CD14-positive monocyte (primary cell): Measurements from ENCODE around the gene WEE2. TPM values are rescaled to one million over a fixed set of nuclear protein-coding genes. Genes with fewer than 3 reads are reported as not detected.

Experiments
- DNase-seq, 3 donors: peaks; one replicate each; pipeline ENCODE4 v3.0.0-alpha.2; 2011 to 2022
- H2AFZ ChIP-seq: 2 replicates; pipeline ENCODE4 v1.6.0; 2012; ENCODE audit warnings: mild to moderate bottlenecking, low read depth, low read length, inconsistent platforms; ENCODE audit not compliant: insufficient read depth, poor library complexity, severe bottlenecking
- H3K27ac ChIP-seq, 2 donors: 1 replicate in 1 of 2; 2 replicates in 1 of 2; pipeline ENCODE4 v1.5.1; 2012 to 2013; ENCODE audit warnings: low read length in 2 of 2, control low read depth in 1 of 2, inconsistent platforms in 1 of 2, low read depth in 1 of 2, mild to moderate bottlenecking in 1 of 2
- H3K27me3 ChIP-seq, 2 donors: one replicate each; pipeline versions ENCODE4 v1.6.0 to v1.6.1; 2011 to 2013; ENCODE audit warnings: low read length in 2 of 2; ENCODE audit not compliant: control insufficient read depth in 2 of 2, insufficient read depth in 2 of 2
- H3K36me3 ChIP-seq, 2 donors: replicated peaks in 1 of 2; 1 replicate in 1 of 2; 2 replicates in 1 of 2; pipeline versions ENCODE4 v1.5.1 to v1.6.1; 2012 to 2013; ENCODE audit warnings: low read length in 2 of 2, control low read depth in 1 of 2, inconsistent platforms in 1 of 2, mild to moderate bottlenecking in 1 of 2; ENCODE audit not compliant: insufficient read depth in 2 of 2, control insufficient read depth in 1 of 2
- H3K4me1 ChIP-seq, 2 donors: 1 replicate in 1 of 2; 2 replicates in 1 of 2; pipeline versions ENCODE4 v1.5.1 to v1.6.1; 2012 to 2013; ENCODE audit warnings: low read length in 2 of 2, control low read depth in 1 of 2, inconsistent platforms in 1 of 2, mild to moderate bottlenecking in 1 of 2, moderate library complexity in 1 of 2; ENCODE audit not compliant: insufficient read depth in 2 of 2, control insufficient read depth in 1 of 2
- H3K4me2 ChIP-seq: replicated peaks from 2 replicates; pipeline ENCODE3; 2012; ENCODE audit warnings: low read length, moderate library complexity, mild to moderate bottlenecking; ENCODE audit not compliant: poor library complexity, severe bottlenecking; ENCODE audit errors: extremely low read depth
- H3K4me3 ChIP-seq, 3 experiments: fragments of 200-600 bp in 1 of 3; sonication (generic) in 1 of 3; replicated peaks in 1 of 3; 1 replicate in 2 of 3; 2 replicates in 1 of 3; pipeline ENCODE4 v1.5.1; 2011 to 2013; ENCODE audit warnings: low read length in 3 of 3, mild to moderate bottlenecking in 3 of 3, control low read depth in 2 of 3, low read depth in 2 of 3, inconsistent platforms in 1 of 3, moderate library complexity in 1 of 3
- H3K79me2 ChIP-seq: 2 replicates; pipeline ENCODE4 v1.6.0; 2012; ENCODE audit warnings: mild to moderate bottlenecking, control low read depth, inconsistent platforms, low read length, moderate library complexity; ENCODE audit not compliant: insufficient read depth
- H3K9ac ChIP-seq: 2 replicates; pipeline ENCODE4 v1.6.0; 2017; ENCODE audit warnings: low read length, mild to moderate bottlenecking; ENCODE audit not compliant: insufficient read depth, poor library complexity, severe bottlenecking
- H3K9me3 ChIP-seq, 2 donors: replicated peaks in 1 of 2; 1 replicate in 1 of 2; 2 replicates in 1 of 2; pipeline versions ENCODE4 v1.5.1 to v1.6.1; 2012 to 2013; ENCODE audit warnings: low read length in 2 of 2, control low read depth in 1 of 2; ENCODE audit not compliant: control insufficient read depth in 1 of 2, insufficient read depth in 1 of 2
- H4K20me1 ChIP-seq: 2 replicates; pipeline ENCODE4 v1.6.0; 2012; ENCODE audit warnings: mild to moderate bottlenecking, low read length, control low read depth, moderate library complexity; ENCODE audit not compliant: insufficient read depth
- H3K27ac Mint-ChIP-seq, 7 donors: one replicate each; pipeline ENCODE4 v1.8.0; 2020; ENCODE audit warnings: mild to moderate bottlenecking in 7 of 7, mixed read lengths in 7 of 7, moderate library complexity in 6 of 7, inconsistent platforms in 2 of 7
- H3K27me3 Mint-ChIP-seq, 3 donors: one replicate each; pipeline ENCODE4 v1.8.0; 2021 to 2022; ENCODE audit warnings: low read depth in 3 of 3, mild to moderate bottlenecking in 3 of 3, mixed read lengths in 3 of 3, moderate library complexity in 3 of 3, inconsistent platforms in 1 of 3
- H3K36me3 Mint-ChIP-seq, 2 donors: one replicate each; pipeline ENCODE4 v1.8.0; 2020; ENCODE audit warnings: mixed read lengths in 2 of 2, inconsistent platforms in 1 of 2, mild to moderate bottlenecking in 1 of 2
- H3K4me1 Mint-ChIP-seq: one replicate; pipeline ENCODE4 v1.8.0; 2020; ENCODE audit warnings: mild to moderate bottlenecking, mixed read lengths
- H3K4me3 Mint-ChIP-seq, 2 donors: one replicate each; pipeline ENCODE4 v1.8.0; 2020; ENCODE audit warnings: mild to moderate bottlenecking in 2 of 2, mixed read lengths in 2 of 2, moderate library complexity in 1 of 2
- H3K9me3 Mint-ChIP-seq, 7 donors: one replicate each; pipeline ENCODE4 v1.8.0; 2020 to 2022; ENCODE audit warnings: mixed read lengths in 7 of 7, mild to moderate bottlenecking in 6 of 7, moderate library complexity in 6 of 7, inconsistent platforms in 2 of 7
- WGBS: methylation state at CpG from one replicate; pipeline ENCODE4 v1.1.5; 2013; ENCODE audit warnings: missing lambda C conversion rate; ENCODE audit not compliant: insufficient coverage; 5-methylcytosine and 5-hydroxymethylcytosine counted together
- intact Hi-C, 2 donors: fragments of 100-400 bp; cut with micrococcal nuclease; formaldehyde crosslinking; loops; one replicate each; pipeline versions ENCODE4 v1.15.0 to v1.15.1; 2023
- polyA plus RNA-seq, 3 donors: library from polyadenylated mRNA; depleted of rRNA in 1 of 3; unstranded in 2 of 3; stranded (reverse) in 1 of 3; fragments of 300-500 nt in 2 of 3; fragments of >200 nt in 1 of 3; fragmentation: Illumina TruSeq in 2 of 3; gene quantifications; 1 replicate in 2 of 3; 2 replicates in 1 of 3; pipeline ENCODE4 v1.2.3, GENCODE V29; 2012 to 2021
- TF ChIP-seq, protein P1 (sequence below): fragments of 200-600 bp; IDR thresholded peaks from one replicate; pipeline ENCODE4 v1.8.0; 2022; ENCODE audit warnings: antibody characterized with exemption, mild to moderate bottlenecking

WEE2 gene
- polyA plus RNA-seq, 3 donors: not detected

DNA sequence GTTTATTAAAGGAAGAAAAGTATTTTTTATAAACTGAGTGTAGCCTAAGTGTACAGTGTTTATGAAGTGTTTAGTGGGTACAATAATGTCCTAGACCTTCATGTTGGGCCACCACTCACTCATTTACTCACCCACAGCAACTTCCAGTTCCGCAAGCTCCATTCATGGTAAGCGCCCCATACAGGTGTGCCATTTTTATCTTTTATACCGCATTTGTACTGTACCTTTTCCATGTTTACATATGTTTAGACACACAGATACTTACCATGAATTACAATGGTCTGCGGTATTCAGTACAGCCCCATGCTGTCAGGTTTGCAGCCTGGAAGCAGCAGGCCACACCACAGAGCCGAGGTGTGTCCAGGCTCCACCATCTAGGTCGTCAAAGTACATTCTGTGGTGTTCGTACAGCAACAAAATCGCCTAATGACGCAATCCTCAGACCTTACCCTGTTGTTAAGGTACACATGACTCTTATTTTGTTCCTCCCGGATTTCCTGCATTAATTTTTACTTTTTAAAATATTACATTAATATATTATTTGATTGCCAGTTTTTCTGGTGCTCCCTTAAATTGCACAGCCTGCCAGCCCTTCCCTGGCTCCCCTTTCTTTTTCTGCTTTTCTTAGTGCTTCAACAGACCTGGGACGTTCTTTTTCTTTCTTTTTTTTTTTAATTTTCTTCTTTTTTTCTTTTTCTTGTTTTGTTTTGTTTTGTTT lies 29.1 kb downstream of the WEE2 start:
- no peaks in the 10 kb centered on the region for H3K27me3 Mint-ChIP-seq
- peak overlapping the region; percentile 88 for H3K4me2 ChIP-seq
- peaks cover 22% of the 10 kb centered on the region for H3K4me1 Mint-ChIP-seq

DNA sequence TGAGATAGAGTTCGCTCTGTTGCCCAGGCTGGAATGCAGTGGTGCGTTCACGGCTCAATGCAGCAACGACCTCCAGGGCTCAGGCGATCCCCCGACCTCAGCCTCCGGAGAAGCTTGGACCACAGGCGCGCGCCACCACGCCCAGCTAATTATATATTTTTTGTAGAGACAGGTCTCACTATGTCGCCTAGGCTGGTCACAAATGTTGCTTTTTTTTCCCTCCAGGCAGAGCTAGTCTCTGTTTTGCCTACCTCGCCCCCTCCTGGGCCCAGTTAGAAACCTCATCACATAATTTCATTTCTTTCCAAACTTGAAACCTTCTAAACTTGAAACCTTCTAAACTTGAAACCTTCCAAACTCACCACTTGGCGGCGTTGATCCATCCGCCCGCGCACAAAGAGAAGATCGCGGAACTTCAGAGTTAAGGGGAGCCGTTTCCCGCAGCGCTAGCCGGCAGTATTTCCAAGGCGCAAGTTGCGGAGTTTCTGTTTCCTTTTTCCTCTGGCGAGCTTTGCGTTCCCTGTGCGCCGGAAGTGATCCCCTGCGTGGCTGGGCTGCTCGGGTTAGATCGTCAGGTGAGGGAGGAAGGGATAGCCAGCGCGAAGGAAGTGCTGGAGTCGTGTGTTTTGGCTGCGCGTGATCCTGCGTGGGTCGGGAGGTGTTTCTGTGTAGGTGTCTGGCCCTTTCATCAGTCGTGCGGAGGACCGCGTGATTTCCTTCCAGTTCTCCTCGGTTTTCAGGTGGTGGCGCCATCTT lies 29.9 kb downstream of the WEE2 start, which contains the start of gene SSBP1:
SSBP1 (plus strand) TSS at position 523 of the 756 bp plus-strand sequence. CDS start 809 bp downstream, outside the sequence.
- H3K9me3 ChIP-seq: no peaks in the 10 kb centered on the region
- H3K36me3 Mint-ChIP-seq: peaks cover 25 to 28% of the 10 kb centered on the region in 2 donors
- H3K4me2 ChIP-seq: peak within 1 kb of the TSS; percentile 88
- peaks cover 22% of the 10 kb centered on the region for H3K4me1 Mint-ChIP-seq
- H3K79me2 ChIP-seq: peaks cover 32% of the 10 kb centered on the region
- peak within 1 kb of the TSS; percentile 80 to 96 for H3K27ac ChIP-seq
- peak within 1 kb of the TSS; percentile 87 for H3K9ac ChIP-seq
- WGBS: 0% methylated on average over 36 of the region's 46 CpGs
- no peaks in the 10 kb centered on the region for H3K27me3 ChIP-seq
- intact Hi-C loops: loop anchor here in 1 of 2 donors (10.0 kb wide), 1 partner anchor 83 kb away; no protein-coding TSS in a partner anchor
- H3K36me3 ChIP-seq: peaks cover 26 to 30% of the 10 kb centered on the region in 2 donors
- H4K20me1 ChIP-seq: no peaks in the 10 kb centered on the region
- H3K27ac Mint-ChIP-seq: peak within 1 kb of the TSS; percentile 97 to 100 (median 99)
- peak within 1 kb of the TSS; percentile 96 to 99 for H3K4me3 Mint-ChIP-seq
- no peaks in the 10 kb centered on the region for H3K27me3 Mint-ChIP-seq
- H3K4me1 ChIP-seq: peaks cover 15 to 19% of the 10 kb centered on the region in 2 donors
- TF ChIP-seq, protein P1, sequence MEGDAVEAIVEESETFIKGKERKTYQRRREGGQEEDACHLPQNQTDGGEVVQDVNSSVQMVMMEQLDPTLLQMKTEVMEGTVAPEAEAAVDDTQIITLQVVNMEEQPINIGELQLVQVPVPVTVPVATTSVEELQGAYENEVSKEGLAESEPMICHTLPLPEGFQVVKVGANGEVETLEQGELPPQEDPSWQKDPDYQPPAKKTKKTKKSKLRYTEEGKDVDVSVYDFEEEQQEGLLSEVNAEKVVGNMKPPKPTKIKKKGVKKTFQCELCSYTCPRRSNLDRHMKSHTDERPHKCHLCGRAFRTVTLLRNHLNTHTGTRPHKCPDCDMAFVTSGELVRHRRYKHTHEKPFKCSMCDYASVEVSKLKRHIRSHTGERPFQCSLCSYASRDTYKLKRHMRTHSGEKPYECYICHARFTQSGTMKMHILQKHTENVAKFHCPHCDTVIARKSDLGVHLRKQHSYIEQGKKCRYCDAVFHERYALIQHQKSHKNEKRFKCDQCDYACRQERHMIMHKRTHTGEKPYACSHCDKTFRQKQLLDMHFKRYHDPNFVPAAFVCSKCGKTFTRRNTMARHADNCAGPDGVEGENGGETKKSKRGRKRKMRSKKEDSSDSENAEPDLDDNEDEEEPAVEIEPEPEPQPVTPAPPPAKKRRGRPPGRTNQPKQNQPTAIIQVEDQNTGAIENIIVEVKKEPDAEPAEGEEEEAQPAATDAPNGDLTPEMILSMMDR: peak; percentile 87
- H3K4me3 ChIP-seq: peak within 1 kb of the TSS; percentile 77 to 96 (median 86)
- peak within 1 kb of the TSS; percentile 96 for H2AFZ ChIP-seq
- DNase-seq: peak; percentile 93 to 94 (median 93)
- peaks cover 0 to 2% (median 0%) of the 10 kb centered on the region in 7 donors for H3K9me3 Mint-ChIP-seq

More for the DNA sequence above, 29.1 kb downstream of the WEE2 start:
- Histone ChIP-seq H2AFZ (peak overlapping the region; percentile 96), H3K79me2 (peaks cover 32% of the 10 kb centered on the region), H3K27me3 (no peaks in the 10 kb centered on the region), H3K9me3 (no peaks in the 10 kb centered on the region), H3K36me3 (peaks cover 19 to 23% of the 10 kb centered on the region in 2 donors), H3K9ac (peak overlapping the region; percentile 87), H4K20me1 (no peaks in the 10 kb centered on the region), H3K4me1 (peaks cover 15 to 19% of the 10 kb centered on the region in 2 donors), H3K4me3 (peak overlapping the region; percentile 77 to 96 (median 86)), H3K27ac (peak overlapping the region; percentile 80 to 96)
- 55% methylated on average over 6 of the region's 11 CpGs for WGBS
- TF ChIP-seq, protein P1: no peak
- H3K4me3 Mint-ChIP-seq: peak overlapping the region; percentile 96 to 99
- DNase-seq: peak in 2 of 3 donors; percentile 10 to 15
- H3K9me3 Mint-ChIP-seq: peaks cover 0 to 2% (median 0%) of the 10 kb centered on the region in 7 donors
- intact Hi-C loops: loop anchor here in 1 of 2 donors (10.0 kb wide), 1 partner anchor 82 kb away; no protein-coding TSS in a partner anchor
- H3K27ac Mint-ChIP-seq: peak overlapping the region; percentile 97 to 100 (median 99)
- H3K36me3 Mint-ChIP-seq: peaks cover 18 to 22% of the 10 kb centered on the region in 2 donors
